Measurements from ENCODE around the gene IGSF9B. TPM values are rescaled to one million over a fixed set of nuclear protein-coding genes. Genes with fewer than 3 reads are reported as not detected.
A peak's percentile ranks its signal among the peaks of the same experiment; 100 is the strongest.

The IGSF9B gene
- polyA plus RNA-seq, 2 donors = 0.93 to 5.5 TPM

DNA sequence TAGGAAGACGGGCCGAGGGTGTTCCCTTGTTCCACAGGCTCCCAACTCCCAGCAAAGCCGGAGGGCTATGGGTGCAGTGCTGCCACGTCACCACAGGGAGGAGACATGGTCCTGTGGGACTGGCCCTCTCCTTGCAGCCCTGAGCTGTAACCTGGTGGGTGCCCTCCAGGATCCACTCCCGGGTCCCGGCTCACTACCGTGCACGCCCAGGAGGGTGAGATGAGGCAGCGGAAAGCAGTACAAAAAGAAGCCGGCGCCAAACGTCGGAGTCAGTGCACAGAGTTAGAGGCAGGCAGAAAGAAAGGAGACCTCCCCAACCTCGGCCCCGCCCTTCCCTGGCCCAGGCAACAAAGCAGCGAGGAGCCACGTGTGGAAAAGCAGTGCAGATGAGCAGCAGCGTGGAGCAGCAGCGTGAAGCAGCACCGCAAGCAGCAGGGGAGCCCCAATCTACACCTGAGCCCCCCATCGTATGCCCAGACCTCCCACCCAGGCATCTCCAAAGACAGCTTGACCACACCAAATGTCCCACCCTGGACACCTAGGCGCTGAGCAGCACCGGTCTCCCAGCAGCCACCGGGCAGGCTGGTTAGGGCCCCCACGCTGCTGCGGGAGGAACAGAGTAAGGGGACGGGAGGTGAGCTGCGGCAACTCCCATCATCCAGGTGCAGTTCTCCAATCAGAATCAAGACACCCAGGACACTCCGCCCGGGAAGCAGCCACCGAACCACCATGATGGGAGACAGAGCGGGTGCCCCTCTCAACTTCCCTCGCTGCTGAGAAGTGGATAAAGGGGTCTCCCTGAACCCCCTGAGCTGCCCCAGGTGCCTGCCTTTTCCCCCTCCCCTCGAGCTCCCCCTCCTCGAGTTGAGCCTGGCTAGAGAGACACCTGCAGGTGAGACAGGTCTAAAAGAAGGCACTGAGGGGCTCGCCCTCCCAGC, 28.8 kb downstream of the IGSF9B start:
- peaks cover 9% of the 10 kb centered on the region in 2 donors for H3K4me1 ChIP-seq (ENCODE audit: control insufficient read depth in 2 of 2, insufficient read depth in 2 of 2, low read length in 1 of 2)
- H3K9me3 ChIP-seq (ENCODE audit: control insufficient read depth in 2 of 2, insufficient read depth in 1 of 2, low read depth in 1 of 2, low read length in 1 of 2) = peaks cover 0 to 3% of the 10 kb centered on the region in 2 donors
- peak overlapping the region in 1 of 2 donors; percentile 13 for H3K27ac ChIP-seq (ENCODE audit: low read depth in 2 of 2, low read length in 1 of 2)
- H3K4me3 ChIP-seq (ENCODE audit: low read depth in 1 of 2, low read length in 2 of 2) = no peak overlapping the region
- 21 to 24% methylated on average over 36 of the region's 36 CpGs for WGBS, 2 donors
- H3K27me3 ChIP-seq (ENCODE audit: control insufficient read depth in 1 of 2, insufficient read depth in 2 of 2, low read length in 2 of 2) = no peaks in the 10 kb centered on the region
- peaks cover 0 to 3% of the 10 kb centered on the region in 2 donors for H3K36me3 ChIP-seq (ENCODE audit: control insufficient read depth in 2 of 2, insufficient read depth in 2 of 2, low read length in 1 of 2)

DNA sequence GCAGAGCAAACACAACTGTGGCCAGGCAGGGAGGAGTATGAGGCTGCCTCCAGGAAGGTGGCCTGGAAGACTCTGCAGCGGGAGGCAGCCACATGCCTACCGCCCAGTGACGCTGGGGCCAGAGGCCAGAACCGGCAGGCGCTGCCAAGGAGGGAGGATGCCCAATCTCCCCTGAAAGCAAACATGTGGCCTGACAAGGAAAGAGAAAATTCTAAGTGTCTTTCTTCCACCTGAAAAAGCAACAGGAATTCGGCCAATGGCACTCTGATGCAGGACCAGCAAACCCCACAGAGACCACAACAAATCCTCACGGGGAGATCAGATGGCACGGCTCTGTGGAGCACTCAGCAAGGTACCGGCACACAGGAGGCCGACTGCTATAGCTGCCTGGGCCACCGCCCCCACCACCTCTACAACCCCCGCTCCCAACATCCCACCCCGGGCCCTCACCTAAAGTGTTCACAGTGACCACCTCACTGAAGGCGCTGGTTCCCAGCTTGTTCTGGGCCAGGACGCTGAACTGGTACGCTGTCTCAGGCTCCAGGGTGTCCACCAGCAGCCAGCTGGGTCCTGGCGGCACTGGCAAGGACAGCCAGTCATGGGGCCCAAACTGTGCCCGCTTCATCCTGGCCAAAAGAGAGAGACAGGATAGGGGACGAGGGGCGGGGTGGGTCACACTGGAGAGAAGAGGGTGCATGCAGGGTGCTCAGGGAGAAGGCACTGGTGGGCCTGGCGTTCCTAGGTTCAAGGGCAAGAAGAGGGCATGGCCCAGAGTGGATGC, 30.1 kb downstream of the IGSF9B start:
- Histone ChIP-seq H3K4me3 (ENCODE audit: low read depth in 1 of 2, low read length in 2 of 2) (no peak overlapping the region), H3K4me1 (ENCODE audit: control insufficient read depth in 2 of 2, insufficient read depth in 2 of 2, low read length in 1 of 2) (peaks cover 9% of the 10 kb centered on the region in 2 donors), H3K9me3 (ENCODE audit: control insufficient read depth in 2 of 2, insufficient read depth in 1 of 2, low read depth in 1 of 2, low read length in 1 of 2) (peaks cover 0 to 3% of the 10 kb centered on the region in 2 donors), H3K36me3 (ENCODE audit: control insufficient read depth in 2 of 2, insufficient read depth in 2 of 2, low read length in 1 of 2) (peaks cover 0 to 3% of the 10 kb centered on the region in 2 donors), H3K27ac (ENCODE audit: low read depth in 2 of 2, low read length in 1 of 2) (no peak overlapping the region), H3K27me3 (ENCODE audit: control insufficient read depth in 1 of 2, insufficient read depth in 2 of 2, low read length in 2 of 2) (no peaks in the 10 kb centered on the region)
- WGBS, 2 donors = 89 to 90% methylated on average over 21 of the region's 21 CpGs

DNA sequence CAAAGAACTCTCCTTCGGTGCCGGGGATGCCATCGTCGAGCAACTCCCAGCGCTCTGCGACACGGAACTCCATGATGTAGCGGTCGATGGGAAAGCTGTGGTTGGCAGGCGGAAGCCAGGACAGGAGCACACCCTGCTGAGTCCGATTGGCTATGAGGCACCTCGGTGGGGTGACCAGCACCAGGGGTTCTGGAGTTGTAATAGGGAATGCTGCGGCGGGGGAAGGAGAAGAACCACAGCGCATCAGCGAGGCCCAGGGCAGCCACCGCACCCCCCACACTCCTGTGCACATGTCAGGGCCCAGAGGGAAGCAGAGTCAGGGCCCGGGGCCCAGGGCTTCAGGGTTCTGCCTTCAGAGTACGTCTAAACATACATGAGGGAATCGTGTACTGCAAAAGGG, 31.0 kb downstream of the IGSF9B start:
- 93 to 96% methylated on average over 20 of the region's 20 CpGs for WGBS, 2 donors
- H3K36me3 ChIP-seq (ENCODE audit: control insufficient read depth in 2 of 2, insufficient read depth in 2 of 2, low read length in 1 of 2) = peaks cover 0 to 3% of the 10 kb centered on the region in 2 donors

DNA sequence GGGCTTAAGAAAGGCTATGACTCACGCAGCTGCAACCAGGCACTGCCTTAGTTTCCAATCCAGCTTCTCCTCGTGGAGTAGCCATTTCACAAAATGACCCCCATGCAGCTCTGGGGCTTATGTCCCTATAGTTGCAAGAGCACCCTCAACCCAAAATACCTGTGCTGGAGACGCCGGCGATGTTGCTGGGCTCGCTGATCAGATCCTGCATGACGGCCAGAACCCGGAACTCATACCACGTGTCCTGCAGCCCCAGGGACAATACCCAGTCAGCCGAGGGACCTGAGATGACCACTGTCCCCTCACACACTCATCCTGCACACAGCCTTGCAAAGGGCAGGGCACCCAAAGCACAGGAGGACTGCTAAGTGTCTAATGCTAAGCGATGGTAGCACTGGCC, 32.1 kb downstream of the IGSF9B start:
- H3K36me3 ChIP-seq (ENCODE audit: control insufficient read depth in 2 of 2, insufficient read depth in 2 of 2, low read length in 1 of 2) = no peaks in the 10 kb centered on the region
- peaks cover 9% of the 10 kb centered on the region in 2 donors for H3K4me1 ChIP-seq (ENCODE audit: control insufficient read depth in 2 of 2, insufficient read depth in 2 of 2, low read length in 1 of 2)
- no peak overlapping the region for H3K27ac ChIP-seq (ENCODE audit: low read depth in 2 of 2, low read length in 1 of 2)
- 94 to 95% methylated on average over 11 of the region's 11 CpGs for WGBS, 2 donors
- H3K4me3 ChIP-seq (ENCODE audit: low read depth in 1 of 2, low read length in 2 of 2) = no peak overlapping the region
- peaks cover 0 to 8% of the 10 kb centered on the region in 2 donors for H3K9me3 ChIP-seq (ENCODE audit: control insufficient read depth in 2 of 2, insufficient read depth in 1 of 2, low read depth in 1 of 2, low read length in 1 of 2)
- no peaks in the 10 kb centered on the region for H3K27me3 ChIP-seq (ENCODE audit: control insufficient read depth in 1 of 2, insufficient read depth in 2 of 2, low read length in 2 of 2)

More for the DNA sequence above, 31.0 kb downstream of the IGSF9B start:
- H3K27ac ChIP-seq (ENCODE audit: low read depth in 2 of 2, low read length in 1 of 2) = no peak overlapping the region
- H3K9me3 ChIP-seq (ENCODE audit: control insufficient read depth in 2 of 2, insufficient read depth in 1 of 2, low read depth in 1 of 2, low read length in 1 of 2) = peaks cover 0 to 7% of the 10 kb centered on the region in 2 donors
- H3K4me3 ChIP-seq (ENCODE audit: low read depth in 1 of 2, low read length in 2 of 2) = no peak overlapping the region
- peaks cover 9% of the 10 kb centered on the region in 2 donors for H3K4me1 ChIP-seq (ENCODE audit: control insufficient read depth in 2 of 2, insufficient read depth in 2 of 2, low read length in 1 of 2)
- no peaks in the 10 kb centered on the region for H3K27me3 ChIP-seq (ENCODE audit: control insufficient read depth in 1 of 2, insufficient read depth in 2 of 2, low read length in 2 of 2)

DNA sequence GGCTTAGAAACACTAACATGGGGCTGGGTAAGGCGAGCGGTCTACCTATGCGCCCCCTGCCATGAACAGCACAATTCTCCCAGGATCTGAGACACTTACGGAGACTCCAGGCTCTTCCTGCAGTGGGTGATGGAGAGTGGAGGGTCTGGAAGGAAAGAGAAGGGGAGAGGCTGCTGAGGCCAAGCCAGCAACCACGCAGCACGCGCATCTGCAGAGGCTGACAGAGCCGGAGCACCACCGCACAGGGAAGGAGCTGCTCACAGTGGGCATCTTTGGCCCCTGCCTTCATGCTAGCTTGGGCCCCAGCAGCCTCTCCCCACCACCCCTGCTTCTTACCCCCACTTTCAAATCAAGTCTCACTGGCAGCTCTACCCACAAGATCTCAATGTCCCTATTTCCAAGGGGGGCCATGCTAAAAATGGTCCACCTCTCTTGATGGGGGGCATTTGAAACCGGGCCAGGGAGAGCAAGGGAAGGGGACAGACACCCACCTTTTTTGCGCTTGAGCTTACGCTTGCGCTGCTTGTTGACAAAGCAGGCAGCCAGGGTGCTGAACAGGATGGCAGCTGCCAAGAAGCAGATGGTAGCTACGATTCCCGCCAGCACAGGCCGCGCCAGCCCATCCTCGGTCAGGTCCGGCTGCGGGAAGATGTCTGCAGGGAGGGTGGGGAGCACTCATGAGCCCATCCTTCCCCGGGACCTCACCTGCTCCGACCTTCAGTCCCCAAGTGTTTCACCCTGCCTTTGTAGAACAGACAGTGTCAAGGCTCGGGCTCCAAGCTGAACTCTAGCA, 34.5 kb downstream of the IGSF9B start:
- Histone ChIP-seq H3K27ac (ENCODE audit: low read depth in 2 of 2, low read length in 1 of 2) (no peak overlapping the region), H3K4me1 (ENCODE audit: control insufficient read depth in 2 of 2, insufficient read depth in 2 of 2, low read length in 1 of 2) (no peaks in the 10 kb centered on the region), H3K36me3 (ENCODE audit: control insufficient read depth in 2 of 2, insufficient read depth in 2 of 2, low read length in 1 of 2) (no peaks in the 10 kb centered on the region), H3K9me3 (ENCODE audit: control insufficient read depth in 2 of 2, insufficient read depth in 1 of 2, low read depth in 1 of 2, low read length in 1 of 2) (peaks cover 0 to 8% of the 10 kb centered on the region in 2 donors), H3K27me3 (ENCODE audit: control insufficient read depth in 1 of 2, insufficient read depth in 2 of 2, low read length in 2 of 2) (no peaks in the 10 kb centered on the region), H3K4me3 (ENCODE audit: low read depth in 1 of 2, low read length in 2 of 2) (no peak overlapping the region)
- WGBS, 2 donors = 95 to 96% methylated on average over 23 of the region's 23 CpGs

DNA sequence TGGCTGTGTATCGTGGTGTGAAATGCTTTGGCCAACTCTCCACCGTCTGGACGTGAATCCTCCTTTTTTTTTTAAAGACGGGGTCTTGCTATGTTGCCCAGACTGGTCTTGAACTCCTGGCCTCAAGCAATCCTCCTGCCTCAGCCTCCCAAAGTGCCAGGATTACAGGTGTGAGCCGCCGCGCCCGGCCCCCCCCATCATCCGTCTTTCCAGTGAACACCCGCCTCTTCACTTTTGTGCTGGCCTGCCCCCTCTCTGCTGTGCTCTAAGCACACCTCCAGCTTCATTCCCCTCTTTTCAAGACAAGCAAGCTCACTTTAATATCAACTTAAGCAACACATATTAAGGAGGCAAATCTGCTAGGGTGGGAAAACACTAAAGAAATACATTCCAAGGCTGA, 35.3 kb downstream of the IGSF9B start:
- Histone ChIP-seq H3K4me3 (ENCODE audit: low read depth in 1 of 2, low read length in 2 of 2) (no peak overlapping the region), H3K36me3 (ENCODE audit: control insufficient read depth in 2 of 2, insufficient read depth in 2 of 2, low read length in 1 of 2) (no peaks in the 10 kb centered on the region), H3K9me3 (ENCODE audit: control insufficient read depth in 2 of 2, insufficient read depth in 1 of 2, low read depth in 1 of 2, low read length in 1 of 2) (peaks cover 0 to 8% of the 10 kb centered on the region in 2 donors), H3K27me3 (ENCODE audit: control insufficient read depth in 1 of 2, insufficient read depth in 2 of 2, low read length in 2 of 2) (no peaks in the 10 kb centered on the region), H3K27ac (ENCODE audit: low read depth in 2 of 2, low read length in 1 of 2) (no peak overlapping the region), H3K4me1 (ENCODE audit: control insufficient read depth in 2 of 2, insufficient read depth in 2 of 2, low read length in 1 of 2) (no peaks in the 10 kb centered on the region)
- WGBS, 2 donors = 89 to 94% methylated on average over 10 of the region's 10 CpGs

DNA sequence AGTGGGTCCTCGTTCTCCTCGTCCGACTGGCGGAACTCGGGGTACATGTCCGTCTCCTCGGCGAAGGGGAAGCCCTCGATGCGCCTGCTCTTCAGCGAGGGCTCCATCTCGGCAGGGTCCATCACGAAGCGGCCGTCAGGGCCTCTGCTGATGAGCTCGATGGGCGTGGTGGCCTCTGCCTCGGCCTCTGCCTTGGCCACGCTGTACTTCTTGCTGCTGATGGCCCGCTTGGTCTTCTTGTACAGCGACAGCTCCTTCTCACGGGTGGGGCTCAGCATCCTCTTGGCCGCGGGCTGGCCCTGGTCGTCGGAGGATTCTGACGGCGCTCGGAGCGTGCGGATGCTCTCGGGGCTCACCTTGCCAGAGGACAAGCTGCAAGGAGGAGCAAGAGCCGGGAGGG, 35.7 kb downstream of the IGSF9B start:
- H3K36me3 ChIP-seq (ENCODE audit: control insufficient read depth in 2 of 2, insufficient read depth in 2 of 2, low read length in 1 of 2) = no peaks in the 10 kb centered on the region
- no peaks in the 10 kb centered on the region for H3K4me1 ChIP-seq (ENCODE audit: control insufficient read depth in 2 of 2, insufficient read depth in 2 of 2, low read length in 1 of 2)
- 95 to 96% methylated on average over 33 of the region's 33 CpGs for WGBS, 2 donors
- no peak overlapping the region for H3K4me3 ChIP-seq (ENCODE audit: low read depth in 1 of 2, low read length in 2 of 2)
- peaks cover 0 to 8% of the 10 kb centered on the region in 2 donors for H3K9me3 ChIP-seq (ENCODE audit: control insufficient read depth in 2 of 2, insufficient read depth in 1 of 2, low read depth in 1 of 2, low read length in 1 of 2)
- no peak overlapping the region for H3K27ac ChIP-seq (ENCODE audit: low read depth in 2 of 2, low read length in 1 of 2)
- no peaks in the 10 kb centered on the region for H3K27me3 ChIP-seq (ENCODE audit: control insufficient read depth in 1 of 2, insufficient read depth in 2 of 2, low read length in 2 of 2)

DNA sequence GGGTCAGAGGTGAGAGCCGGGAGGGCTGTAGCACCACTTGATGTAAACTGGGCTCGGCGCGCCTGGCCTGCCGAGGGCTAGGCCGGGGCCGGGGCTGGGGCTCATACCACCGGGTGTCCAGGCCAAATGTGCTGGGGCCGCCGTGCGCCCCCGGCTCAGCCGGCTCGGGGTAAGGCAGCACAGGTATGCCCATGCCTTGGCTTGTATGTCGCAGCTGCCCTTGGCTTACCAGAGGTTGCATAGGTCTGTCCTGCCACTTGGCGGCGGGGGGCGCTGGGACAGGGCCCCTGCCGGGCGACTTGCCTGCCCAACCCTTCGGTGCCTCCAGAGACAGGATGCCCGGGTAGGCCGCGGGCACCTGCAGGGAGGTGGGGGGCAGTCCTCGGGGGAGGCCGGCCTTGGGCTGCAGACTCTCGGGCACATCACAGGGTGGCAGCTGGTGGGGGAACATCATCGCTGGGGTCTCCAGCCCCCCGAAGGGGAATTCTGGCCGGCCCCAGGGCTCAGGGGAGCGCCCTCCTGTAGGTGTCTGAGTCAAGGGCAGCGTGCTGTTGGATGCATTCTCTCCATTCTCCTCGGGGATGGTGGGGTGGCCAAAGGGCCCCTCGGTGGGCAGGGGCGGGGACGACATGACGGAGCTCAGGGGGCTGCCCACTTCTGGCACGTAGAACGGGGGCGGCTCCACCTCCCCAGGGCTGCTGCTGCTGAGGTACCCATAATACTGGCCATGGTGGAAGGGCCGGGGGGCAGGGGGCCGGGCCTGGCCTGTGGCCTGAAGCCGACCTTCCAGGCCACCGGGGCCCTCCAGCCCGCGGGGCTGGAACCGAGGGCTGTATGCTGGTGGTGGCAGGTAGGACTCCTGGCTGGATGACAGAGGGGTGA, 36.4 kb downstream of the IGSF9B start:
- Histone ChIP-seq H3K9me3 (ENCODE audit: control insufficient read depth in 2 of 2, insufficient read depth in 1 of 2, low read depth in 1 of 2, low read length in 1 of 2) (peaks cover 0 to 8% of the 10 kb centered on the region in 2 donors), H3K27ac (ENCODE audit: low read depth in 2 of 2, low read length in 1 of 2) (no peak overlapping the region), H3K4me3 (ENCODE audit: low read depth in 1 of 2, low read length in 2 of 2) (no peak overlapping the region), H3K4me1 (ENCODE audit: control insufficient read depth in 2 of 2, insufficient read depth in 2 of 2, low read length in 1 of 2) (no peaks in the 10 kb centered on the region), H3K36me3 (ENCODE audit: control insufficient read depth in 2 of 2, insufficient read depth in 2 of 2, low read length in 1 of 2) (no peaks in the 10 kb centered on the region), H3K27me3 (ENCODE audit: control insufficient read depth in 1 of 2, insufficient read depth in 2 of 2, low read length in 2 of 2) (no peaks in the 10 kb centered on the region)
- WGBS, 2 donors = 90 to 91% methylated on average over 43 to 47 of the region's 47 CpGs
